Transverse colon (tissue), 3 donors: ENCODE results near the gene GOLGA2.

Experiments
- POLR2A ChIP-seq: fragments of 450-650 bp; IDR thresholded peaks from one replicate; pipeline ENCODE4 v1.6.1; 2016; ENCODE audit warnings: antibody characterized with exemption, mild to moderate bottlenecking, moderate library complexity
- TF ChIP-seq, protein P1 (sequence below), 5 experiments: fragments of 200-600 bp in 3 of 5; fragments of 450-650 bp in 2 of 5; sonication (generic) in 3 of 5; IDR thresholded peaks; 1 replicate in 2 of 5; 2 replicates in 3 of 5; pipeline ENCODE4 v1.5.1; 2016 to 2017; ENCODE audit warnings: antibody characterized with exemption in 5 of 5, inconsistent platforms in 3 of 5, mild to moderate bottlenecking in 2 of 5, moderate library complexity in 1 of 5

DNA sequence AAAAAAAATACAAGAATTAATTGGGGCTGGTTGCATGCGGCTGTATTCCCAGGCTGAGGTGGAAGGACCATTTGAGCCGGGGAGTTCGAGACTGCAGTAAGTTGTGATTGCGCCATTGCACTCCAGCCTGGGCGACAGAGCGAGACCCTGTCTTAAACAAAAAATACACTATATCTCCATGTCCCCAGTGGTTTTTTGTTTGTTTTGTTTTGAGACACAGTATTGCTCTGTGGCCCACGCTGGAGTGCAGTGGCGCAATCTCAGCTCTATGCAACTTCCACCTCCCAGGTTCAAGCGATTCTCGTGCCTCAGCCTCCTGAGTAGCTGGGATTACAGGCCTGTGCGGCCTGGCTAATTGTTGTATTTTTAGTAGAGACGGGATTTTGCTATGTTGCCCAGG lies 48.0 kb upstream of the GOLGA2 start:
- TF ChIP-seq, protein P1, sequence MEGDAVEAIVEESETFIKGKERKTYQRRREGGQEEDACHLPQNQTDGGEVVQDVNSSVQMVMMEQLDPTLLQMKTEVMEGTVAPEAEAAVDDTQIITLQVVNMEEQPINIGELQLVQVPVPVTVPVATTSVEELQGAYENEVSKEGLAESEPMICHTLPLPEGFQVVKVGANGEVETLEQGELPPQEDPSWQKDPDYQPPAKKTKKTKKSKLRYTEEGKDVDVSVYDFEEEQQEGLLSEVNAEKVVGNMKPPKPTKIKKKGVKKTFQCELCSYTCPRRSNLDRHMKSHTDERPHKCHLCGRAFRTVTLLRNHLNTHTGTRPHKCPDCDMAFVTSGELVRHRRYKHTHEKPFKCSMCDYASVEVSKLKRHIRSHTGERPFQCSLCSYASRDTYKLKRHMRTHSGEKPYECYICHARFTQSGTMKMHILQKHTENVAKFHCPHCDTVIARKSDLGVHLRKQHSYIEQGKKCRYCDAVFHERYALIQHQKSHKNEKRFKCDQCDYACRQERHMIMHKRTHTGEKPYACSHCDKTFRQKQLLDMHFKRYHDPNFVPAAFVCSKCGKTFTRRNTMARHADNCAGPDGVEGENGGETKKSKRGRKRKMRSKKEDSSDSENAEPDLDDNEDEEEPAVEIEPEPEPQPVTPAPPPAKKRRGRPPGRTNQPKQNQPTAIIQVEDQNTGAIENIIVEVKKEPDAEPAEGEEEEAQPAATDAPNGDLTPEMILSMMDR (IDR thresholded peaks at IDR 0.05) = no peak
- TF ChIP-seq POLR2A = no peak
